GM12875 (cell line): Measurements from ENCODE around the gene C1QTNF12.

ENCODE experiments used
- H3K4me3 ChIP-seq: one replicate; pipeline ENCODE4 v1.5.1; 2011; ENCODE audit warnings: low read depth, low read length, control low read depth
- TF ChIP-seq, protein P1 (sequence below): IDR thresholded peaks from 2 replicates; pipeline ENCODE4 v1.5.1; 2011; ENCODE audit warnings: low read depth, mild to moderate bottlenecking, control low read depth, inconsistent platforms, low read length, moderate library complexity, borderline replicate concordance; ENCODE audit not compliant: insufficient read depth

The C1QTNF12 gene, protein sequence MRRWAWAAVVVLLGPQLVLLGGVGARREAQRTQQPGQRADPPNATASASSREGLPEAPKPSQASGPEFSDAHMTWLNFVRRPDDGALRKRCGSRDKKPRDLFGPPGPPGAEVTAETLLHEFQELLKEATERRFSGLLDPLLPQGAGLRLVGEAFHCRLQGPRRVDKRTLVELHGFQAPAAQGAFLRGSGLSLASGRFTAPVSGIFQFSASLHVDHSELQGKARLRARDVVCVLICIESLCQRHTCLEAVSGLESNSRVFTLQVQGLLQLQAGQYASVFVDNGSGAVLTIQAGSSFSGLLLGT

DNA sequence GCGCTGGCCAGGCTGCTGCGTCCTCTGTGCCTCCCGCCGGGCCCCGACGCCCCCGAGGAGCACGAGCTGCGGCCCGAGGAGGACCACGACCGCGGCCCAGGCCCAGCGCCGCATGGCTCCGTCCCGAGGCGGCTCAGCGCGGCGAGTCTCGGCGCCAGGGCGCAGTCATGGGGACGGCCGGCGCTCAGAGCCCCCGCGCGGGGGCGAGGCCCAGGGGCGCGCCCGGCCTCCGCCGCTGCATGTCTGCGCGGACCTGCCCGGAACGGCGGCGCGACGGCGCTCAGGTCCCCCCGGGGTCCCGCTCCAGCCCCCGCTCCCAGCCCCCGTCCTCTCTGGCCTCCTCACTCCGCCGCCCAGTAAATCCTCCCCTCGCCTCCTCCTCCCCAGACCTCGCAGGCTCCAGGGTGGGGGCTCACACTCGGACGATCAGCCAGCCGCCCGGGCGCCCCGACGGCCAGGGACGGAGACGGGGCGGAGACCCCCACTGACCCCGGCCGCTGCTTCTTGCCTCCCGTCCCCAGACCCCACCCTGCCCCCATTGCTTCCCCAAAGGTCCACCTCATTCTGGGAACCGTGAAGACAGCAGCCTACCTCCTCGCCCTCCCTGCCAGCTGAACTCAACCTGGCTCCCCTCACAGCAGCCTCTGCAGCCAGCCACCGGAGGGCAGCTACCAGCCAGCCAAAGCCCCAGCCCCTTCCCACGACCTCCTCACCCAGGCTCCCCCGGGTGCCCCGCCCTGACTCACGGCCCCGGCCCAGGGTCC is at the start of gene C1QTNF12:
Gene C1QTNF12 (minus strand): TSS at position 146 of the 764 bp plus-strand sequence. CDS start 32 bp downstream, at position 114.
- H3K4me3 ChIP-seq: no peak within 1 kb of the TSS
- TF ChIP-seq, protein P1, sequence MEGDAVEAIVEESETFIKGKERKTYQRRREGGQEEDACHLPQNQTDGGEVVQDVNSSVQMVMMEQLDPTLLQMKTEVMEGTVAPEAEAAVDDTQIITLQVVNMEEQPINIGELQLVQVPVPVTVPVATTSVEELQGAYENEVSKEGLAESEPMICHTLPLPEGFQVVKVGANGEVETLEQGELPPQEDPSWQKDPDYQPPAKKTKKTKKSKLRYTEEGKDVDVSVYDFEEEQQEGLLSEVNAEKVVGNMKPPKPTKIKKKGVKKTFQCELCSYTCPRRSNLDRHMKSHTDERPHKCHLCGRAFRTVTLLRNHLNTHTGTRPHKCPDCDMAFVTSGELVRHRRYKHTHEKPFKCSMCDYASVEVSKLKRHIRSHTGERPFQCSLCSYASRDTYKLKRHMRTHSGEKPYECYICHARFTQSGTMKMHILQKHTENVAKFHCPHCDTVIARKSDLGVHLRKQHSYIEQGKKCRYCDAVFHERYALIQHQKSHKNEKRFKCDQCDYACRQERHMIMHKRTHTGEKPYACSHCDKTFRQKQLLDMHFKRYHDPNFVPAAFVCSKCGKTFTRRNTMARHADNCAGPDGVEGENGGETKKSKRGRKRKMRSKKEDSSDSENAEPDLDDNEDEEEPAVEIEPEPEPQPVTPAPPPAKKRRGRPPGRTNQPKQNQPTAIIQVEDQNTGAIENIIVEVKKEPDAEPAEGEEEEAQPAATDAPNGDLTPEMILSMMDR: no peak

DNA sequence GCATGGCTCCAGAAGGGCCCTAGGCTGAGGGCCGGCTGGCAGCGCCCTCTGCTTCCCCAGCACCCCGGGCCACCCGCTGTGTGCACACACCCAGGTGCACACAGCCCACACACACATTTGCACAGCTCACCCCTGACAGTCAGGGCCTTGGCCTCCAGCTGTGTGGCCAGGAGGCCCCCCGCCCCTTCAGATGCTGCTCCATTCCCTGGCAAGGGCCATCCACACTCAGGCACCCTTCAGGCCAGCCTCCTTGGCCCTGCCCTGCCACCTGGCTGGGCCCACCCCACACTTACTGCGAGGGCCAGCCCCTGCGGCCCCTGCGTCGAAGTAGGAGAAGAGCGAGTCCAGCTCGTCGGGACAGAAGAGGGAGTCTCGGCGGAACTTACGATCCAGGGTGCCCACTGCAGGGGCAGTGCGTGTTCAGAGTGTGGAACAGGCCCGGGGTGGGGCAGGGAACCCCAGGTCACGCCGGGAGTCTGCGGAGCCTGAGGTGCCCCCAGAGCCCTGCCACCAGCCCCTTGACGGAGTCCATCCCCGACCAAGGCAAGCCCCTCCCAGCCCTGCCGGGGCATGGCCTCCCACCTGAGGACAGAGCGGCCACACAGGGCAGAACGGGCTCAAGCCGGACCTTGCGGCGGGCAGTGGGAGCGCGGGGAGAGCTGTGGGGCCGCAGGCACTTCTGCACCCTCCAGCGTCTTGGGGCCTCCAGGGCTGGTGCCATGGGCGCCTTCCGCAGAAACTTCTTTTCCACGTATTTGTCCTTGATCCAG is 48.8 kb upstream of the C1QTNF12 start:
- H3K4me3 ChIP-seq: no peak overlapping the region
- TF ChIP-seq, protein P1: no peak

- TF ChIP-seq, protein P1: no peak
- H3K4me3 ChIP-seq: no peak overlapping the region
These were observed 47.8 kb upstream of the C1QTNF12 start for GRCh38 chr1:1294250-1294890.

DNA sequence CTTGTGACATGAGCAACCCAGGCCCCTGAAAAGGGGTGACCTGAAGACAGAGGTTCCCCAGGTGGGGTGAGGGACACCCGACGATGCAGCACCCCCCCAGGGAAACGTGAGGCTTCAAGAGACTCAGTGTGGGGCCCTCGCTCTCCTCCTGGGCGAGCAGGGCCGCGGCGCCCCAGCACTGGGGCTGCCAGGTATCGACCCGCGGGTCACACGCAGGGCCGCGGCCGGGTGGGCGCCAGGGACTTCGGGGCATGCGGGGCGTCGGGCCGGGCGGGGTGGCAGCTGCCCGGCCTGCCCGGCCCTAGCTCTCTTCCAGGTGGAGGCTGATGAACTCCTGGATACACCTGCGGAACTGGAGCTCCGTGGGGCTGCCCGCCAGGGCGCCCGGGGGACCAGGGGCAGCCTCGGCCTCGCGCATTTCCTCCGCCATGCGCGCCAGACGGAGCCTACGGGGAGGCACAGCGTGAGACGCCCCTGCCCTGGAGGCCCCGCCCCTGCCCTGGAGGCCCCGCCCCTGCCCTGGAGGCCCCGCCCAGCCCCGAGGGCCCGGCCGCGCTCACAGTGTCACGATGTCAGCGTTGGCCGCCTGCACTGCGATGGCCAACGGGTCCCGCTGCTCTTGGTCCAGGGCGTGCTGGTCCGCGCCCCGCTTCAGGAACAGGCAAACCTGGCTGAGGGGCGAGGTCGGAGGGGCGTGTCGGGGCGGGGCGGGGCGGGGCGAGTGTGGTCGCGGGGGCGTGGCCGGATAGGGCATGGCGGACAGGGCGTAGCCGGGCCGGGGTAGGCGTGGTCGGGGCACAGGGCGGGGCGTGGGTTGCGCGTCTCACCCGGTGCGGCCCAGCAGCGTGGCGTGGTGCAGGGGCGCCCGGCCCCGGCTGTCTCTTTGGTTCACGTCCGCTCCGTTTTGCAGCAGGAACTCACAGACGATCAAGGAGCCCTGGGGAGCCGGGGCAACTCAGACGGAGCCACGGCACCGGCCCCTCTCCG is 47.0 kb upstream of the C1QTNF12 start:
- H3K4me3 ChIP-seq: no peak overlapping the region
- TF ChIP-seq, protein P1: no peak

- TF ChIP-seq, protein P1: no peak
- H3K4me3 ChIP-seq: no peak overlapping the region
These were observed 46.3 kb upstream of the C1QTNF12 start for GRCh38 chr1:1292851-1293250.

GRCh38 chr1:1292442-1292779 is 45.9 kb upstream of the C1QTNF12 start:
- TF ChIP-seq, protein P1: no peak
- H3K4me3 ChIP-seq: no peak overlapping the region
